ENCODE results near the gene ITGA8. TPM values are rescaled to one million over a fixed set of nuclear protein-coding genes. Genes with fewer than 3 reads are reported as not detected.
"Not testable (repeated sequence)": the region's sequence is repeated elsewhere in the genome, so short reads cannot be mapped to it uniquely, and the experiment has no call there.

ITGA8 gene
- total and polyA plus RNA-seq, 9 of the 15 experiments (the other 6 are each of a cell fraction or from before 2014, with no cell fraction given) = 0.01 to 0.07 (median 0.04) TPM; not detected in 5

DNA sequence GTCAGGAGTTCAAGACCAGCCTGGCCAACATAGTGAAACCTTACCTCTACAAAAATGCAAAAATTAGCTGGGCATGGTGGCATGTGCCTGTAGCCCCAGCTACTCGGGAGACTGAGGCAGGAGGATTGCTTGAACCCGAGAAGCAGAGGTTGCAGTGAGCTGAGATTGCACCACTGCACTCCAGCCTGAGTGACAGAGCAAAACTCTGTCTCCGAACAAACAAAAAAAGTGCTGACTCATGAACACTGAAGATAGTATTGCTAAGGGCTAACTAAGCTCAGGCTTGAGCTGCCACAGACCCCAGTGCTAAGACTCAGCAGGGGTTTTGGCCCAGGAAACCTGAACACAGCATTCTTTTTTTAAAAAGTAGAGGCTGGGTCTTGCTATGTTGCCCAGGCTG is 162.6 kb downstream of the ITGA8 start:
- intact Hi-C loops (cut with micrococcal nuclease) = loop anchor here (10.0 kb wide), 1 partner anchor 122 kb away; no protein-coding TSS in a partner anchor
- peak; percentile 90 for ATAC-seq
- peak in 2 of 4 experiments; percentile 11 to 32 for DNase-seq (ENCODE audit: extremely low read depth in 1 of 4, low spot score in 3 of 4)
- H2AFZ ChIP-seq (ENCODE audit: low read depth, low read length); H3K9ac ChIP-seq (ENCODE audit: insufficient read depth in 1 of 2, low read depth in 2 of 2, low read length in 2 of 2); H3K9me3 ChIP-seq (replicated peaks; ENCODE audit: control insufficient read depth, insufficient read depth, low read depth, low read length); H3K27me3 ChIP-seq (ENCODE audit: control insufficient read depth in 2 of 2, insufficient read depth in 2 of 2, low read length in 2 of 2); H3K79me2 ChIP-seq (ENCODE audit: control insufficient read depth, insufficient read depth, low read length); H4K20me1 ChIP-seq (replicated peaks; ENCODE audit: control insufficient read depth, insufficient read depth, low read length); BruUV-seq (replicated peaks); CTCF ChIA-PET (ENCODE audit: low intra/inter-chr PET ratio); H3K4me1 ChIP-seq (replicated peaks in 1 of 2; ENCODE audit: control insufficient read depth in 2 of 2, insufficient read depth in 2 of 2, low read length in 2 of 2); H3K4me3 ChIP-seq; H3K4me2 ChIP-seq (ENCODE audit: insufficient read depth, low read length); in situ Hi-C loops (cut with MboI); H3K36me3 ChIP-seq (ENCODE audit: control insufficient read depth, insufficient read depth, low read length); H3K27ac ChIP-seq (ENCODE audit: extremely low read depth, low read depth, low read length); H3K9me1 ChIP-seq (ENCODE audit: control insufficient read depth, insufficient read depth, low read length); TF ChIP-seq PBX2 (CRISPR knock-in tag; IDR thresholded peaks at IDR 0.05; ENCODE audit: low read depth): not testable (repeated sequence)
- 0% methylated on average over 3 of the region's 3 CpGs for whole genome bisulfite sequencing (ENCODE audit: insufficient coverage, low coverage, missing lambda C conversion rate)
- TF ChIP-seq, protein P1, sequence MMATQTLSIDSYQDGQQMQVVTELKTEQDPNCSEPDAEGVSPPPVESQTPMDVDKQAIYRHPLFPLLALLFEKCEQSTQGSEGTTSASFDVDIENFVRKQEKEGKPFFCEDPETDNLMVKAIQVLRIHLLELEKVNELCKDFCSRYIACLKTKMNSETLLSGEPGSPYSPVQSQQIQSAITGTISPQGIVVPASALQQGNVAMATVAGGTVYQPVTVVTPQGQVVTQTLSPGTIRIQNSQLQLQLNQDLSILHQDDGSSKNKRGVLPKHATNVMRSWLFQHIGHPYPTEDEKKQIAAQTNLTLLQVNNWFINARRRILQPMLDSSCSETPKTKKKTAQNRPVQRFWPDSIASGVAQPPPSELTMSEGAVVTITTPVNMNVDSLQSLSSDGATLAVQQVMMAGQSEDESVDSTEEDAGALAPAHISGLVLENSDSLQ (IDR thresholded peaks at IDR 0.05) = peak; percentile 90
- TF ChIP-seq BACH1 (tag; IDR thresholded peaks at IDR 0.05) (peak; percentile 92), MAFF (IDR thresholded peaks at IDR 0.05; ENCODE audit: low read length) (peak; percentile 98), NFE2L1 (tag; IDR thresholded peaks at IDR 0.05; ENCODE audit: borderline replicate concordance, low read depth) (peak; percentile 91), KDM1A (IDR thresholded peaks at IDR 0.05) (peak; percentile 71 to 75), RCOR1 (IDR thresholded peaks at IDR 0.05; ENCODE audit: borderline replicate concordance in 1 of 2, low read depth in 2 of 2, low read length in 2 of 2) (0 out of 4 replicates have a peak, but pooled peaks of 1 of the 2 experiments have one; percentile 39), MAFK (IDR thresholded peaks at IDR 0.05; ENCODE audit: low read length) (peak; percentile 98), CEBPG (CRISPR knock-in tag; IDR thresholded peaks at IDR 0.05) (0 out of 2 replicates have a peak, but pooled peaks have one; percentile 35), CEBPG (tag; conservative IDR thresholded peaks at IDR 0.05 in 1 of 2, IDR thresholded peaks at IDR 0.05 in 1 of 2) (peak in 1 of 2 experiments; percentile 43; a peak in 1 of 4 replicates), CBFA2T3 (IDR thresholded peaks at IDR 0.05) (0 out of 2 replicates have a peak, but pooled peaks have one; percentile 7), HDAC1 (IDR thresholded peaks at IDR 0.05) (0 out of 4 replicates have a peak, but pooled peaks of 1 of the 2 experiments have one; percentile 26), C11orf30 (IDR thresholded peaks at IDR 0.05; ENCODE audit: low read depth) (peak; percentile 99), NFE2 (IDR thresholded peaks at IDR 0.05; ENCODE audit: low read depth) (peak; percentile 92), CEBPB (tag; IDR thresholded peaks at IDR 0.05) (peak; percentile 76), ARID1B (IDR thresholded peaks at IDR 0.05) (peak; percentile 53), PBX2 (tag; conservative IDR thresholded peaks at IDR 0.05; ENCODE audit: low read depth) (peak; percentile 52), HDAC2 (IDR thresholded peaks at IDR 0.05) (0 out of 2 replicates have a peak, but pooled peaks have one; percentile 18), ZNF24 (IDR thresholded peaks at IDR 0.05) (0 out of 2 replicates have a peak, but pooled peaks have one; percentile 5), ZNF316 (IDR thresholded peaks at IDR 0.05) (peak; percentile 100), MAFG (tag; conservative IDR thresholded peaks at IDR 0.05) (peak; percentile 100), DPF2 (IDR thresholded peaks at IDR 0.05) (peak; percentile 62; the same call in 1 of the 2 replicates), SMARCA4 (IDR thresholded peaks at IDR 0.05) (peak; percentile 53; the same call in 1 of the 2 replicates)
- FAIRE-seq = peak; percentile 32
- POLR2A ChIA-PET = interaction anchor here (1.5 kb wide), 1 partner anchor 11 kb away, joined by 3 read pairs; no protein-coding TSS in a partner anchor
